Activated CD4-positive, CD25-positive, alpha-beta regulatory T cell treated with anti-CD3 and anti-CD28 coated beads, Interleukin-2, amount 50 U/mL, for 24 hours (primary cell): ENCODE results near the gene C1QL1.

ENCODE experiments used
- ATAC-seq, 2 donors: fragments of 150-1000 bp; cut with Tn5 transposase; one replicate each; pipeline ENCODE4 v1.10.0; 2021; ENCODE audit warnings: mild to moderate bottlenecking in 1 of 2, moderate library complexity in 1 of 2

C1QL1 gene

DNA sequence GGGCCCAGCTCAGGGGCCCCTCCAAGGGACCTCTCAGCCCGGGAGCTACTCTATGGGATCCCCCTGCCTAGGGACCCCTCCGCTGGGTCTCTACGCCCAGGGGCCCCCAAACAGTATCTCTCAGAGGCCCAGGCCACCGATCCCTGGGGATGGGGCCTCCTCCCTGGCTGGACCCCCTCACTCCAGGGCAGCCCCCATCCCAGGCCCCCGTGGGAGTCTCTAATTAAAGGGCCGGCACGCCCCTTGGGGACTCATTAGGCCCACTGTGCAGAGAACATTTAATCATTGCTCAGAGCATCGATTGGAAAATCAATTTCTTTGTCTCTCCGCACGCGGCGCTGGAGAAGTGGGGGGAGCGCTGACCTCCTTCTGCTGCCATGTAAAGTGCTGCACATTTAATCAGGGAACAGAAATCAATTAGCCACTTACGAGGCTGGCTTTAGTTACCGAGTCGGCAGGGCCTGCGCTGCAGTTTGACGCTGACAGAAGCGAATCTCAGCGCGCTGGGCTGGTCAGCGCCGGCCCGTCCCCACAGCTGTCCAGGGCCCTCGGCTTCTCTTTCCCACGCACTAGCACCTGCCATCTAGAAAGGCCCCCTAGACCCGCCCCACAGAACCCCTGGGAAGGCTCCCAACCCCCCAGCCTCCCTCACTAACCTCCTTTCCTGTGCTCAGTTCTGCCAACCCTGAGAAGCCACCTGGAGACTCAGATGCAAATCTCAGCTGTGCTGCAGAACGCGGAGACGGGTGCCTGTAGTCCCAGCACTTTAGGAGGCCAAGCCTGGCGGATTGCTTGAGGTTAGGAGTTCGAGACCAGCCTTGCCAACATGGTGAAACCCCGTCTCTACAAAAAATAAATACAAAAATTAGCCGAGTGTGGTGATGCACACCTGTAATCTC is 20.2 kb upstream of the C1QL1 start:
- no peak for ATAC-seq

DNA sequence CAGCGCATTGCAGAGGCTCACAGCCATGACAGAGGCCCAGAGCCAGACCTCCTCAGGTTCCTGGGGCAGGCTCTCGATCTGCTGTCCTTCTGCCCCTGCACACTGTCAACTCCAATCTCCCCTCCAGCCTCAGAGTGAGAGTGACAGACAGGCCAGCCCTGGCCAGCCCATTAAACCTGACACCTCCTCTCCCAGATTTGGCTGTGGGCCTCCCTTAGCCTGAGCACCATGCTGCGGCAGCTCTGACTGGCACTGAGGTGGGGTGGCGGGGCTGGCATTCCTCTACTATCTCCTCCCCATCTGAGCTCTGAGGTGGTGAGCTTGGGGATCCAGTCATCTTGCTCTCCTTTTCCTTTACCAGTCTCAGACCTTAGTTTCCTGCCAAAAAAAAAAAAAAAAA is 15.5 kb upstream of the C1QL1 start:
- no peak for ATAC-seq

GRCh38 chr17:44982113-44982702 is 14.1 kb upstream of the C1QL1 start:
- no peak for ATAC-seq

GRCh38 chr17:44981221-44981968 is 13.3 kb upstream of the C1QL1 start:
- no peak for ATAC-seq

GRCh38 chr17:44979426-44979995 is 11.4 kb upstream of the C1QL1 start:
- no peak for ATAC-seq

DNA sequence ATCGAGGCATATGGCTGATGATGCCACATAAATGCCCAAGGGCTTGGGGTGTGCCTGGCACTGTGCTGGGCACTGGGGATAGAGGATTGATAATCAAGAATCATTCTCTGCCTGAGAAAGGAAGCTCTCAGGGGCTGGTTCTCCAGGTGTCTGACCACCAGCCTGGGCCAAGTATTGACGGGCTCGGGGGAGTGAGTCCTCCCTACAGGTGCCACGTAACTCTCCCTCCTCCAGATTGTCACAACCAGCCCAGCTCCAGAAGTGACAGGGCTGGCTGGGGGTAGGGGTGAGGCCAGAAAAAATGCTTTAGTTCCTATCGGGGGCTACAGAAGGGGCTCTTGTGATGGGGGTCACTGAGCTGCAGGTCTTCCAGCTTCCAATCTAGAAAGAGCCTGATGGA is 10.7 kb upstream of the C1QL1 start:
- no peak for ATAC-seq

DNA sequence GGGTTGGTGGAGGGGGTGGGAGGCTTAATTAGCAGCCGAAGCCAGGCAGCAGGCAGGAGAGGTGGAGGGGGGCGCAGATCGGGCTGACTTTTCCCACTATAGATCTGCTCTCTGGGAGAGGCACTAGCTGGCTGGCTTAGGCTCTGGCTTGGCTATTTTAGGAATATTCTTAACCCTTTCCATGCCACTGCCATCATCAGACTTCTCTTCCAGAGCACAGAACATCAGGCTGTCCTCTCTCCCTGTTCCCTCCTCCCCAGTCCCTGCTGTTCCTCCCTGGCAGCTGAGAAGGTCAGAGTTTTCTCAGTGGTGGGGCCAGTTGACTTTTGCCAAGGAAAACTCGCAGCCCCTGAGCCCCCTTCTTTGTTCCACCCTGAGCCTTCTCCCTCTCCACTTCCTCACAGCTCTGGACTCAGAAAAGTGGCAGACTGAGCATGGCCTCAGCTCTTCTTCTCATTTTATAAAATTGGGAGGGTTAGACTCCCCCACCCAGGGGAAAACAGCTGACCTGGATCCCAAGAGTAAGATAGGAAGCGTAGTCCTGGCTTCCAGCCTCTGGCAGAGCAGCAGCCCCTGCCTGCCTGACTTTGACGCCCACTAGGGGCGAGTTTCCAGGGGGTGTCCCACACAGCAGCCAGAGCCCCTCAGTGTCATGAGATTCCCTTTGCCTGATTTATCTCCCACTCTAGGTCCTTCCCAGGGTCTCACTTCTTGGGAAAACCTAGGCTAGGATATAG is 9.9 kb upstream of the C1QL1 start:
- no peak for ATAC-seq

DNA sequence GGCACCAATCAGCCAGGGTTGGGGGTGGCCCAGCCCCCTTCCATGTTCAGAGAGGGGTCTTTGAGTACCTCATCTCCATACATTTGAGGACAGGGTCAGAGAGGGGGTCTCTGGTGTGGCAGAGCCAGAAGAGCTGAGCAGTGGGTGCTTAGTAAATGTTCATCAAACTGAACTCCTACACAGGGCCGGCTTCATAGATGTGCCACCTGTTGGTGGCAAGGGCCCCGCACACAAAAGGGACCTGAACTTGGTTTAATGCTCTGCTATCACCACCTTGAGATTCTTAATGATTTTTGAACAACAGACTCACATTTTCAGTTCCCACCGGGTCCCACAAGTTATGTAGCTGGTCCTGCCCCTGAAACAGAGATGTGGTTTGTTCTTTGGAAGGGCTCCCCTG is 9.0 kb upstream of the C1QL1 start:
- ATAC-seq = no peak

DNA sequence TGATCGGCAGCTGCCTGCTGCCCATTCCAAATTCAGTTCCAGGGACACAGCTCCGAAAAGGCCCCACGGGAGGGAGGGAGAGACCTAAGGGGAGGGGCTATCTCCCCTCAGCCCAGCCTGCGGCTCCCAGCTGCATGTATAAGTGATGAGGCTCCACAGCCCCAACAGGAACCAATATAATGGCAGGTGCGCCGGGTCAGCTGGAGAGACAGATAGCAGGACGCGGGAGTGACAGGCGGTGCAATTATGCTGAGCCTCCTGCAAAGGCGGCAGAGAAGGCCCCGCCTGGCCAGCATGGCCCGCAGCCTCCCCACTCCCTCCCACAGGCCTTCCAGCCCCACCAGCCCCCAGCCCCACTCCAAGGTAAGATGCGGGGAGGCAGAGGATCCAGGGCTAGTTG is 8.1 kb upstream of the C1QL1 start:
- ATAC-seq = no peak

GRCh38 chr17:44972953-44973352 is 4.8 kb upstream of the C1QL1 start:
- no peak for ATAC-seq

- ATAC-seq = peak; percentile 84
Measured at GRCh38 chr17:44971776-44972483, 3.8 kb upstream of the C1QL1 start.

- ATAC-seq = no peak
Measured at GRCh38 chr17:44970136-44970741, 2.1 kb upstream of the C1QL1 start.

DNA sequence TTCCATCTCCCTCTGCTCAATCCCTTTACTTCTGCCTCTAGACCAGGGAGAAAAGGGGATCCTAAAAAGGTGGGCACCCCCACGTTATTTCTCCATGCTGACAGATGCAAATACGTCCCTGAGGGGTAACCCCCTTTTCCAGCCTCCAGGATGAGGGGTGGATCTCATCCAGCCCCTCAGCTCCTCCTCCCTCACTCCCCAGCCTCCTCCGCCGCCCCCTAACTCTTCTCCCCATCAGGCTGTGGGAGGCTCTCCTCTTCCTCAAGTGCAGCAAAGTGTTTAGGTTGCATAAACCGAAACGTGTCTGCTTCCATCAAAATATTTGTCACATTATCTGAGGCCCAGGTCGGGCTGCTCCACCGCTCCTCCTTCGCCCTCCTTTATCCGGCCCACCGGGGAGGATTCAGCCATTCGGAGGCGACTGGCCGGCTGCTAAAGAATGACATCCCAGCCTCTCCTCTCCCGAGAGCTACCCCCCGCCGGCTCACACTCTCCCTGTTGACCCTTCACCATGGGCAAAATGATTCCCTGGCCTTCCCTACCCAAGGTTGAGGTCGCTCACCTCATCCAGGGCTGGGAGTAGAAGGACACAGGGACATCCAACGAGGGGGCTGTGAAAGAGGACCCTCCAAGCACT is 1.2 kb upstream of the C1QL1 start:
- ATAC-seq = no peak

- no peak for ATAC-seq
Measured at GRCh38 chr17:44967907-44968224, 237 bp downstream of the C1QL1 start.

DNA sequence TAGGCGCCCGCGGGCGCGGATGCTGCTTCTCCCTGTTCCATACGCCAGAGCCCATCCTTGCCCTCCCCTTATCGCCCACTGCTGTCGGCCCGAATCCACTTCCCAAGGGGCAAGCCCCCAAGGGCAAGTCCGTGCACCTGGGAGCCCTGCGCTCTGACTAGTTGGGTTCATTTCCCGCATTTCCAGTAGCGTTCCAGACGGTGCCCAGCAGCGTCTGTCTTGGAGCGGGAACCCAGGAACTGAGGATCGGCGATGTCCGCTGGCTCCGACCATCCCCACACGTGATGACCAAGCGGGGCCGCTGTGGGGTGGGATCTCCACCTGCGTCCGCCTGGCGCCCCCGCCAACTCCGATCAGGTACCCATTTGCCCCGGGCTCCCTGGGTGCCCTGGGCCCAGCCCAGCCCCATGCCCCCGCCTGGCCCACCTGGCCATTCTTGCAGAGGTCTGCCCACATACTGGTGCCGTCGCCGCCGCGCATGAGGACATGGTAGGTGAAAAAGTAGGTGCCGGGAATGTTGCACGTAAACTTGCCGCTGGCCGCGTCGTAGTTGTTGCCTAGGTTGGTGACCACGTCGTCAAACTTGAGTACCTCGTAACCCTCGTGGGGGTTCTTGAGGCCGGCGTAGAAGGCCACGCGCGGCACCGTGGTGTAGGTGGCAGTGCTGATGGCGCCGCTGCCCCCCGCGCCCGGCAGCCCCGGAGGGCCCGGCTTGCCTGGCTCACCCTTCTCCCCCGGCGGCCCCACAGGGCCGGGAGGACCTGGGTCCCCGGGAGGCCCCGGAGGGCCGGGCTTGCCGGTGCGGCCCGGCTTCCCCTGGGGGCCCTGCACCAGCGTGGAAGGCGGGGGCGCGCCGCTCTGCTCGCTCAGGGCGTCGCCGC is 837 bp downstream of the C1QL1 start:
- no peak for ATAC-seq

GRCh38 chr17:44966348-44967025 is 1.6 kb downstream of the C1QL1 start:
- no peak for ATAC-seq

DNA sequence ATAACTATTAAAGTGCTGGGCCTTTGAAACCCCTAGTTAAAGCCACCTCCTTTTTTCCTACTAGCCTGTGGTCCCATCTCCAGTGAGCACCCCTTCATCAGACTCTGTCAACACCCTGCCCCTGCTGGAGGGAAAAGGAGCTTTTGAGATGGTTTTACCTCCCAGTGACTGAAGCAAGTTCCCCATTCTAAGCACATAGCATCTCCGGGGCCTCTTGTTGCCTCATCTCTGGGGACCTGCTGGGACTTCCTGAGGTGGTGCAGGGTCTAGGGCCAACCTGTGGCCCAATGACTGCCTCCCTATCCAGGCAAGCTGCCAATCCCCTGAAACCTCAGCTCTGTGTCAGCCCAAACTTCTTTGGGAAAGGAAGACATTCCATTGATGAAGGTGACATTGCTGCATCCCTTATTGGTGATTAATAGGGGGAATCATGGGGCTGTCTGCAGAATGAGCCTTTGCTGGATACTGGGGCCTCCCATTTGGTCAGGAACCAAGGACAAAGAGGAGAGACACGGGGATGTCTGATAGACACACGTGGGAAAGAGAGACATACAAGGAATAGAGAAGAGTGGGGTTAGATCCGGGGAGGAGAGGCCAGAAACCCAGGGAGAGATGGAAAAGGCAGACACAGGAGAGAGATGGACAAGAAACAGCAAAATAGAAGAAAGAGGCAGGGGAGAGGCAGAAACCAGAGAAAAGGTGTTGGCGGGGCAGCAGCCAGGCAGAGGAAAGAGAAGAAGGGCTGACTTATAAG is 2.4 kb downstream of the C1QL1 start:
- ATAC-seq = no peak

GRCh38 chr17:44961921-44962350 is 6.2 kb downstream of the C1QL1 start:
- no peak for ATAC-seq

GRCh38 chr17:44960691-44961090 is 7.4 kb downstream of the C1QL1 start:
- no peak for ATAC-seq
